ENCODE data around the gene DNAJB6.

DNAJB6 gene

DNA sequence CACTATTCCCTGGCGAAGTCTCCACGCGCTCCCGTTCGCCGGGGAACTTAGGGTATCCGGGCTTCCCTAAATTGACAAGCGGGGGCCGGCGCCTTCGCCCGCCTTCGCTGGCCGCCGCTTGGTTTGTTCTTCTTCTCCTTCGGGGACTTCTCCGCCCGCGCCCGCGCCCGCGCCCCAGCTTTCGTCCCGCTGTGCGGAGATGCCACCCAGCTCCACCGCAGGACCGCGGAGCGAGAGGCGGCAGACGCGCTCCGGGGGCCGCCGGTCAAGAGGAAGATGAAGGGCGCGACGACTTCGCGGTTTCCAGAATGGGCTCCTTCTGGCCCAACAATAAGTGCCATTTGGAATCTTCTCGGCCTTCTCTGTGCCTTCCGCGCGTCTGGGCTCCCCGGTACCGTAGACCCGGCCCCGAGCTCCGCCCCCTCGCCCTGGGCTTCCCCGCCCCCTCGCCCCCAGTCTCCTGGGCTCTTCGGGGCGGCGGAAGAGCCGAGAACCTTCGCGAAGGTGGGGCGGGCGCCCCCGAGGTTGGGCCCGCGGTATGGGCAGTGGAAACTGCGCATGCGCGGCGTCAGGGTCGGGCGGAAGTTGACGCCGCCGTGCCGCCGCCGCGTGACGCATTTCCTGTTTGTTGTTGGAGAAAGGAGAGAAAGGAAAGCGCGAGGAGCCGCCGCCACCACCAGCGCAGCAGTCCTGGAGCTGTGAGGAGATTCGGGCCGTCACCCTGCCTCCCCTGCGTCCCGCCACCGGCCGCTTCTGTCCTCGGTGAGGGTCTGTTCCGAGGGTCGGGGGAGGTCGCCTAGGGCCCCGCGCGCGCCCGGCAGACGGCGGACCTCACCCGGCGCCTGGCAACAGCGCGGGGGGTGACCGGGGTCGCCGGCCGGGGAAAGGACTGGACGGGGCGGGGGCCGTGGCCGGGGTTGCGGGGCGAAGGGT is at the start of gene DNAJB6:
Gene DNAJB6 (plus strand): TSS at position 622 of the 933 bp plus-strand sequence. CDS start 21,569 bp downstream, outside the sequence.
- DNase-seq (ENCODE audit: low spot score): peak; percentile 97

- DNase-seq (ENCODE audit: low spot score): no peak
These were observed 45.3 kb upstream of the DNAJB6 start for GRCh38 chr7:157291404-157292080.

GRCh38 chr7:157292258-157292657 is 44.5 kb upstream of the DNAJB6 start:
- no peak for DNase-seq (ENCODE audit: low spot score)

GRCh38 chr7:157292770-157293412 is 43.9 kb upstream of the DNAJB6 start:
- DNase-seq (ENCODE audit: low spot score): peak; percentile 77

GRCh38 chr7:157293413-157293788 is 43.4 kb upstream of the DNAJB6 start:
- DNase-seq (ENCODE audit: low spot score): no peak

DNA sequence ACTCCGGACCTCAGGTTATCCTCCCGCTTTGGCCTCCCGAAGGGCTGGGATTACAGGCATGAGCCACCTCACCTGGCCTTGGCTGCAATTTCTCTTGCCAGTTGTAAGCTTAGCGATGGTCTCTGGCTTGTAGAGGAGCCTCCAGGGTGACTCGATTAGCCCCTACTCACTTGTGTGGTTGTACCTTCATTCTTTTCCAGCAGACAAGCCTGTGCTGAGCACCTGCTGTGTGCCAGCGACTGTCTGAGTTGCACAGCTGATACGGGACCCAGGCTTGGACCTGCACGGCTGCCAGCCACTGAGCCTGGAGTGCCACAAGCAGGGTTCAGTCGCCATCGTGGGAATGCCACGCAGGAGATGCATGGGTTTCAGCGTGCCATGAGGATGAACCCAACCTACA is 42.0 kb upstream of the DNAJB6 start:
- no peak for DNase-seq (ENCODE audit: low spot score)

- DNase-seq (ENCODE audit: low spot score): no peak
These were observed 41.5 kb upstream of the DNAJB6 start for GRCh38 chr7:157295338-157295737.

DNA sequence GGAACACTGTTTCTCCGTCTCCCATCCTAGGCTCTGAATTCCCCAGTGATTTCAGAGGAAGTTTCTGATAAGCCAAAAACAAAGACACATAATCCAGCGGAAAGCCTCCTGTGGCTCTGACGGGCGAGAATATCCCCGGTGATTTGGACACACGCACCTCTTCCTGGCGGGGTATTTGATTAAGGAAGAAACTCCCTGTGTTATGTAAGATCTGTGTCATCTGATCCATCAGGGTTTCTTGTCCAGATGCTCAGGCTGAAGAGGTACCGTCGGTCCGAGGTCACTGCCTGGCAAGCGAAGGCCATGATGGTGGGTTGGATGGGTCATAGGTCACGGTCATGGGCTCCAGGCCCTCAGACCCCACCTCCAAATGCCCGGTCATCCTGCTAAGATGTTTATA is 39.6 kb upstream of the DNAJB6 start:
- no peak for DNase-seq (ENCODE audit: low spot score)

GRCh38 chr7:157299317-157299612 is 37.5 kb upstream of the DNAJB6 start:
- DNase-seq (ENCODE audit: low spot score): no peak

DNA sequence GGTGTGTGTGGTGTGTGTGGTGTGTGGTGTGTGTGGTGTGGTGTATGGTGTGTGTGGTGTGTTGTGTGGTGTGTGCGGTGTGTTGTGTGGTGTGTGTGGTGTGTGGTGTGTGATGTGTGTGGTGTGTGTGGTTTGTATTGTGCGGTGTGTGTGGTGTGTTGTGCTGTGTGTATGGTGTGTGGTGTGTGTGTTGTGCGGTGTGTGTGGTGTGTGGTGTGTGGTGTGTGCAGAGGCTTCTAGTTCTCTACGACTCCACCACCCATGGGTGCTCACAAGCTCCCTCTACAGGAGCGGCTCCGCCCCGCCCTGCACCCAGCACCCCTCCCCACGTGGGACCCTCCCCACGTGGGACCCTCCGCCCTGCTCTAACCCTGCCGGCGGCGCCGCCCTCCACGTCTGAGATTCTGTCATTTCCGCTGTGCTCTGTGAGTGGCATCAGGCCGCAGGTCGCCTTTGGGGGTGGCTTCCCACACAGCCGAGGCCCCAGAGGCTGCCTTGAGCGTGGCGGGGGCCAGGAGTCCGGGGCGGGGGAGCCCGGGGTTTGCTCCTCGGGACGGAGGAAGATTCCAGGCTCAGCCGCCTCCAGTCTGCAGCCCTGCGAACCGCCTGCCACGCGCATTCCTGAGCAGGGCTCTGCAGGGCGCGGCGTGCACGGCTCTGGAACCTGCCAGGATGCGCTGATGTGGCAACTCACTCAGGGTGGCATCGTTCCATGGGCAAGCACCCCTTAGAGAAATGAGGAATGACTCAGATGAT is 37.0 kb upstream of the DNAJB6 start:
- peak; percentile 73 for DNase-seq (ENCODE audit: low spot score)

DNA sequence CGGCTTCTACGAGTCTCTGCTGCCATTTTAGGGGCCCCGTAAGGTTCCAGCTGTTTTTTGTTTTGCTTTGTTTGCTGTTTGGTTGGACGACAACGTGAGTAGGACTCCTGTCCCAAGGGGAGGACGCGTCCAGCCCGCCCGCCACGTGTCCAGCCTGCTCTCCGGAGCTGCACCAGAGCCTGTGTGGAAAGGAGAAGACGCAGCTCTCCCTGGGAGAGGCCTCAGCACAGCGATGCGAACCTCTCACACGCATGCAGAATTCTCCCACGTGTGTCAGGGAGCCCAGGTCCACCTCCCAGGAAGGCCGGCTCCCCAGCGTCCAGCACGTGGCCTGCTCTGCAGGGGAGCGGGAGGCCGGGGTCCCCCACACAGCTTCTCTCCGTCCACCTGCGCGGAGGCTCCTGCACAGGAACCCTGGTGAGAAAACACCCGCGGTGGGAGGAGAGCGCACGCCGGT is 36.4 kb upstream of the DNAJB6 start:
- DNase-seq (ENCODE audit: low spot score): no peak

DNA sequence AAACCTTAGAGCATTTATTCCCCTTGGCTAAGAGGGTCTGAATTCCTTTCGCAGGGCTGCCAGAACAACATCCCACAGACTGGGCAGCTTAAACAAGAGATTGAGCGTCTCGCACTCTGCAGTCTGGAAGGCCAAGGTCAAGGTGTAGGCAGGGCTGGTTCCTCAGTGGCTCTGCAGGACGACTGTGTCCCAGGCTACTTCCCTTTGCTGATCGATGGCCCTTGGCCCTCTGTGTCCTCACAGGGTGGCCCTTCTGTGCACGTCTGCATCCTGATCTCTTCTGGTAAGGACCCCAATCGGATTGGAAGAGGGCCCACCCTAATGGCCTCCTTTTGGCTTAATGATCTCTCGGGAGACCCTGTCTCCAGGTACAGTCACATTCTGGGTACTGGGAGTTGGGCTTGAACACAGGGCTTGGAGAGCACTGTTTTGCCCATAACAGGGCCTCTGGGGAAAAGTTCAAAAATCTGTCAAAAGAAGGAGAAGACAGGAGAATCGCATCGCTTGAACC is 35.1 kb upstream of the DNAJB6 start:
- DNase-seq (ENCODE audit: low spot score): no peak

DNA sequence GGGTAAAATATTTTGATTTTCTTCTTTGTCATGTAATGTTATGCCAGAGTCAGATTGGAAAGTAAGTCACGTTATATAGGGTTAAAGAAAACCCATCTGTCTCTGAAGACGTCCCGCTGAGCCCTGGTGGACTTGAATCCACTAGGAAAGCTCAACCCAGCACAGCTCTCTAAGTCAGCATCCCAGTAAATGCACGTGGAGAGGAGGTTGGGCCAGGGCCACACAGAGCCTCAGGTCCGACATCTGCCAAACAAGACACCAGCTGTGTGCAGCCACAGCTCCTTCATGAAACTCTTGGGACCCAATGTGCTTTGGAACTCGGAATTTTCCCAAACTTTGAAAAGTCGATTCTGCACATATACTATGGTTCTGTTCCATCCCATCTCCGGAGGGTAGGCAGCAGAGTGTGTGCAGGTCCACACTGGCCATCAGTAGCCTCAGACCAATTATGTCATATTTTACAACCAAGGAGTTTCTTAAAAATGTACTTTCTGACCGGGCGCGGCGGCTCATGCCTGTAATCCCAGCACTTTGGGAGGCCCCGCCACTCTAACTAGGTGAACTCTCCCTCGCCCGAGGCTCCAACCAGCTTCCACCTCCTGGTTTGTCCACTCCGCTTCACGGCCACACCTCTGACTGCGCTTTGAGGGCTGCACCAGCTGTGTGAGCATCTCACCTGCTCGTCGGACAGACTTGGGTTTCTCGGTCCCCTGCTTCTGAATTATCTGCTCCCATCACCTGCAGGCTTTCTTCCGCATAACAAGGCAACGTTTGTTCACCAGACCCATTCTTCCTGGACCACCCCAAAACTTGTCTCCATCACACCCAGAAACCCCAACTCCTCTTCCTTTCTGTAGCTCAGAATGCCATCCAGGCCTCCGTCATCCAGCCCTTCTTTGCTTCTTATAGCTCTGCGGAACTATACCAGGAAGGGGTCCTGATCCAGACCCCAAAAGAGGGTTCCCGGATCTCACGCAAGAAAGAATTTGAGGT is 29.7 kb upstream of the DNAJB6 start:
- no peak for DNase-seq (ENCODE audit: low spot score)

DNA sequence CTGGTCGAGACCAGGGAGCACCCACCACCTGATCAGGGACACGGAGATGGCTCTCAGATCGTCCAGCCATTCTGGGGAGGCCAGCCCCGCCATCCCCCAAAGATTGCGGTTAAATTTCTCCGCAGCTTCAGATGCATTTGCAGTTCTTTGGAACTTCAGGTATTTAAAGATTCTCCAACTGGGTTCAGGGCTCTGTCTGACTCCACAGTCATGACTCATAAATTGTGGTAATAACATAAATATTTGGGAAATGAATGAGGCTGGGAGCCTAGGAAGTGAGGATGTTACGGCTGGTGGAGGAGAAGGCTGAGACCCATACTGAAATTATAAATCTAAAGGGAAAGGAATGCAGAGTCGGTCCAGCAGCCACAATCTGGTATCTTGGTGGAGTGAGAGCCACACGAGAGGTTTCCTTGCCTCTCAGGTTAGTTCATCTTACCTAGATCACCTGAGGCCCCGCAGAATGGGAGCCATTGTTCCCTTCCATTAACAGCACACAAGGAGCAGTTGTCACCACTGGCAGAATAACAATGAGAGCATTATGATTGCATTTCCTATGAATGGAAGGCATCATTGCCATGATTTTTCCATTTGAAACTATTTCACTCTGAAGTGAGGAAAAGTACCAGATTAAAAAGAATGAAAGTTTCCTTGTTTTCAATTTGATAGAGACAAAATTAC is 26.7 kb upstream of the DNAJB6 start:
- DNase-seq (ENCODE audit: low spot score): peak; percentile 59

DNA sequence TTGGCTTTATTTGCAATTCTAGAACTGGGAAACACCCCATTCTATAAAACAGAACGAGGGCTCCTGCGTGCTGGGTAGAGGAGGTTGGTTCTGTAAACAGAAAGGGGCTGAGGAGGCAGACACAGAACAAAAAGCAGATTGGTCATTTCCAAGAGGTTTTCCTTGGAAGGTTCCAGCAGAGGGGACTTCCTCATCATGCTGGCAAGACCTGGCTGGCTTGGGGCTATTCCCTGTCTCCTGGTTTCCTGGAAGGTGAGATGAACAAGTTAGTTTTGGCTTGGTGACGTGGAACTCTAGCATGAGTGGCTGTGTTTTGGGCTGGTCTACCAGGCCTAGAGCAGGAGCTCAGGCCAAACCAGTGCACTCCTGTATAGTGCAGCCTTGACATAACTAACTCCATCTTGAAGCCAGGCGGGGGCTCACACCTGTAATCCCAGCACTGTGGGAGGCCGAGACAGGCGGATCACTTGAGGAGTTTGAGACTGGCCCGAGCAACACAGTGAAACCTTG is 26.1 kb upstream of the DNAJB6 start:
- no peak for DNase-seq (ENCODE audit: low spot score)

DNA sequence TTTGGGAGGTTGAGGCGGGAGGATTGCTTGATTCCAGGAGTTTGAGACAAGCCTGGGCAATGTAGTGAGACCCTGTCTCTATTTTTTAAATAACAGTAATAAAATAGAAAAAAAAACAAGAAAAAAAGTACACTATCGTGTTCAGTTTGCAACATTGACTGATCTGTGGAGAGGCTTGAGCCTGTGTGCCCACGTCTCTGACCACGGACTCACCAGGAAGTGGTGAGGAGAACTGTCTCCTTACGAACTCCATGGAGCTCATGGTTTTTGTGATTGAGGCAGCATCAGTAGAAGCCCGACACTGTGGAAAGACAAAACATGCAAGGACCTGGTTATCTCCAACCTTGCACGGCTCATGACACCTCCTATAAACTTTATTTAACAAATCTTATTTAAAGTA is 23.9 kb upstream of the DNAJB6 start:
- DNase-seq (ENCODE audit: low spot score): no peak

DNA sequence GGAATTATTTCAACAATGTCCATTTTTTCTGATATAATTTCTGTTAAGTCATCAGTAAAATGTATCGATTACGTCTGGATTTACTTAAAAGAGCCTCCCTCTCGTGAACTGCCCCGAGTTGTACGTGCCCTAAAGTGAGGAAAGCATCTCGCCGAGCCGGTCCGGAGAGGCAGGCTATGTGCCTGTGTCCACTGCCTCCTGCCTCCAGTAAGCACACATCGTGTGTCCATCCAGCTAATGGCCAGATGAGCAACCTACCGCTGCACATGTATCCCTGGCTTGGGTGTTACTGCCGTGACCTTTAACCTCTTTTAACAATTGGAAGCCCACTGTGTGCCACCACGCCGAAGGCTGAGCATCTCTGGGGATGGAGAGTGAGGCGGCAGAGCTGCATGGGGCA is 23.2 kb upstream of the DNAJB6 start:
- no peak for DNase-seq (ENCODE audit: low spot score)

- no peak for DNase-seq (ENCODE audit: low spot score)
These were observed 18.6 kb upstream of the DNAJB6 start for GRCh38 chr7:157318015-157318706.

GRCh38 chr7:157320608-157320980 is 16.2 kb upstream of the DNAJB6 start:
- no peak for DNase-seq (ENCODE audit: low spot score)

Data from LoVo (cell line).